ENCODE data around the gene CTXND2.
A peak's percentile ranks its signal among the peaks of the same experiment; 100 is the strongest.
"Not testable (repeated sequence)": the region's sequence is repeated elsewhere in the genome, so short reads cannot be mapped to it uniquely, and the experiment has no call there.

CTXND2 gene
- total RNA-seq: 0 reads per million in 4 donors

DNA sequence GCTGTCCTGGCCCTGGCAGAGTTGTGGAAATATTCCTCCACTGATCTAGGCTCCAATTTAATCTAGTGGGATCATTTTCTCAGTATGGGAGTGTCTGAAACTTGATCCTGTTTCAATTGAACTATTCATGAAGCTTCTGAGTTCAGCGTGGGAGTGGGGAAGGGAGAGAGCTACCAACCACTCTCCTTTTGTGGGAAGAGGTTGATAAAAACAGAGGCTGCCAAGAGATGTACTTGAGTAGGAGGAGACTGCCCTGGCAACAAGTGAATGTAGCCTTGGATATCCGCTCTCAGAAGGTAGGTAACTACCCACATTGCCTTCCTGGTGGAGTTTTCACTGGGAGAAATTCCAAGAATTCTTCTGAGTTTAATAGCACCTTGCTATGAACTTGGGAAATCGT, at the start of gene CTXND2:
Gene CTXND2 (plus strand): TSS at position 119 of the 400 bp plus-strand sequence. CDS start 25,179 bp downstream, outside the sequence.
- no peak for DNase-seq

DNA sequence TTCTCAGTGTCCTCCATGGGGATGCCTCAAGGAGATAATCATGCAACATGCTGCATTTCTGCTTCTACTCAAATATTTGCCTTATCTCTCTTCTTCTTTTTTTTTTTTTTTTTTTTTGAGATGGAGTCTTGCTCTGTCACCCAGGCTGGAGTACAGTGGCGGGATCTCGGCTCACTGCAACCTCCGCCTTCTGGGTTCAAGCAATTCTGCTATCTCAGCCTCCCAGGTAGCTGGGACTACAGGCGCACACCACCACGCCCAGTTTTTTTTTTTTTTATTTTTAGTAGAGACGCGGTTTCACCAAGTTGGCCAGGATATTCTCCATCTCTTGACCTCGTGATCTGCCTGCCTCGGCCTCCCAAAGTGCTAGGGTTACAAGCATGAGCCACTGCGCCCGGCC, 46.1 kb upstream of the CTXND2 start:
- not testable (repeated sequence) for DNase-seq

DNA sequence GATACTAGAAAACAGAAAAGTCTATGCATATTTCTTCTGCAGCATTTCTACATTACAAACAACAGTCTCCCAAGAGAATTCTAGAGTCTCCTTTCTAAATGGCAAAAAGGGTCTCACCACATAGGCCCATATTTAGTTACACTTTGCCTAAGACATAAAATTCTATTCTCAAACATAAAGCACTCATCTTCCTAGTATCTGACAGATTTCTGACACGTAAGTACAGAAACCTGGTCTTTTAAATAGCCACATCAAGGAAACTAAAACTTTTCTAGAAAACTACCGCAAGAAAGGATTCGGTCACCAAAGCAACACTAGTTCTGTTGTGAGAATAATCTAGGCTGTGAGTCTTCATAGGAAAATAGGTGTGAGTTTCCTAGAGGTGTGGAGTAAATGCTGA, 45.3 kb upstream of the CTXND2 start:
- DNase-seq: peak in 1 of 5 donors; percentile 45

DNA sequence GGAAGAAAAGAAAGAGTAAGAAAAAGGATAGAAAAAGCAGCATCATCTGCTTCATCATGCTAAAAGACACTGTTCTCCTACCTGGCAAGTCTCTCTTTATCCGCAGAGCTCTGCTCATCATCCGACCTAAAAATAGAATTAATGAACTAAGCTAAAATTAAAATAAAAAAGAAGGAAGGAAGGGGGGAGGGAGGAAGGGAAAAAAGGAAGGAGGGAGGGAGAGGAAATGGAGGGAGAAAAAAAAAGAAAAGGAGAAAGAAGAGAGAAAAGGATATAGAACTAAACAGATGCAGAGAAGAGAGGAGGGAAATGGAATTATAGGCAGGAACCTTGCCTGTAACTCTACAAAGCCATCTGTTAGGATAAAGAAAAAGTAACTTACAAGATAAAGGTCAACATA, 44.6 kb upstream of the CTXND2 start:
- DNase-seq: no peak

DNA sequence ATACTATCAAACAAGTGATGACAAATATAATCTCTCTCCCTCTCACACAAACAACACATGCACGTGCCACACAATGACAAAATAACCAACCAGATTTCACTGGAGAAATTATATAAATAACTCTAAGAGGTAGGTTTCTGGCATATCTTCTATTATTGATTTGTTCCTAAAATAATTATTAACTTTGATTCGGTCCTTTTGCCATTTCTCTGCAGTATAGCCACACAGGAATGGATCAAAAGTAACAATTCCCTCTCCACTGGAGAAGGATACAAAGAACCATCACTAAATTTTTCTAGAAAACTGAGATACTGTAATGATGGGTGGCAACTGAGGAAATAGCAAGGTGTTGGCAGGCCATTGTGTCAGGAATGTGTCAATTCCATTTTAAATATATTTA, 44.0 kb upstream of the CTXND2 start:
- DNase-seq: no peak

DNA sequence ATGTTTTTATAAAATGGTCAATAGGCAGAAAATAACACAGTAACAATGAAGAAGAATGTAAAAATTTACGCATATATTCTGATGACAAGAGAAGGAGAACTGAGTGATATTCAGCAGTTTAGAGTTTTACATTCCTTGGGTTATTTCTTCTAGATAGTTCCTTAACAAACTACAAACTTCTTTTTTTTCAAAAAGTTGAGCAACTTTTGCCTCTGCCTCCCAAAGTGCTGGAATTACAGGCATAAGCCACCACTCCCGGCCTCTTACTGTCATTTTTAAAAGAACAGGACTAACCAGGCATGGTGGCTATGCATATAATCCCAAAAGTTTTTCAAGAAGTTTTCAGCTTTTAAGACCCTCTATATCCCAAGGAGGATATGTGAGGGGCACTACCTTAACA, 43.5 kb upstream of the CTXND2 start:
- no peak for DNase-seq

DNA sequence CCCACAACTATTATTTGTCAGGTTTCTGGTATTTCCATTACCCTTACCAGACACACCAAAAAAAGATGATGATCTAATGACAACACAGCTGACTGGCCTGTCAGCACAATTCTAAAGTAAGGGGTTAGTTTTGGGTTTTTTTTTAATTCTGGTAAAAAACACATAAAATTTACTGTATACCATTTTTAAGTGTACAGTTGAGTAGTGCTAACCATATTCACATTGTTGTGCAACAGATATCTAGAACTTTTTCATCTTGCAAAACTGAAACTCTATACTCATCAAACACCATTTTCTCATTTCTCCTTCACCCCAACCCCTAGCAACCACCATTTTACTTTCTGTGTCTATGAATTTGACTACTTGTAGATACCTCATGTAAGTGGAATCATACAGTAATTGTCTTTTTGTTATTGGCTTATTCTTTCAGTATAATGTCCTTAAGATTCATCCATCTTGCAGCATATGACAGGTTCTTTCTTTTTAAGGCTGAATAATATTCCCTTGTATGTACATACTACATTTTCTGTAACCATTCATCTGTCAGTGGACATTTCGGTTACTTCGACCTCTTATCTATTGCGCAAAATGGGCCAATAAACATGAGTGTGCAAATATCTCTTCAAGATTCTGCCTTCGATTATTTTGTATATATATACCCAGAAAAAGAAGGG, 40.3 kb upstream of the CTXND2 start:
- peak in 1 of 5 donors; percentile 13 for DNase-seq

DNA sequence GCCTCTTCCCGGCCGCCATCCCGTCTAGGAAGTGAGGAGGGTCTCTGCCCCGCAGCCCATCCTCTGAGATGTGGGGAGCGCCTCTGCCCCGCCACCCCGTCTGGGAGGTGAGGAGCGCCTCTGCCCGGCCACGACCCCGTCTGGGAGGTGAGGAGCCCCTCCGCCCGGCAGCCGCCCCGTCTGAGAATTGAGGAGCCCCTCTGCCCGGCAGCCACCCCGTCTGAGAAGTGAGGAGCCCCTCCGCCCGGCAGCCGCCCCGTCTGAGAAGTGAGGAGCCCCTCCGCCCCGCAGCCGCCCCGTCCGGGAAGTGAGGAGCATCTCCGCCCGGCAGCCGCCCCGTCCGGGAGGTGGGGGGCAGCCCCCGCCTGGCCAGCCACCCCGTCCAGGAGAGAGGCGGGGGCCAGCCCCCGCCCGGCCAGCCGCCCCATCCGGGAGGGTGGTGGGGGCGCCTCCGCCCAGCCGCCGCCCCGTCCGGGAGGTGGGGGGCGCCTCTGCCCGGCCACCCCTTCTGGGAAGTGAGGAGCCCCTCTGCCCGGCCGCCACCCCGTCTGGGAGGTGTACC, 36.1 kb upstream of the CTXND2 start:
- DNase-seq: not testable (repeated sequence)

DNA sequence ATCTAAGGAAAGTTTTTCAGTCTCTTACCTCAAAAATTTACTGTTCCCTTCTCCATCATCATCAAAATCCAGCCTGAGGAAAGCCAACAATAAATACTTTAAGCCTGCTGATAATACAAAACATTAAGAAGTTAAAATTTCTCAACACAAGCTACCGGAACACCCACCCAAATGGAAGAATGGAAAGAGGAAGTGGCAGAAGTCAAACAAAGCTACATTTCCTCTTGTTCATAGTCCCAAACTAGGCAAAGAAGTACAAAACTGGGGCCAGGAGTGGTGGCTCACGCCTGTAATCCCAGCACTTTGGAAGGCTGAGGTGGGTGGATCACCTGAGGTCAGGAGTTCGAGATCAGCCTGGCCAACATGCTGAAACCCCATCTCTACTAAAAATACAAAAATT, 34.2 kb upstream of the CTXND2 start:
- not testable (repeated sequence) for DNase-seq

DNA sequence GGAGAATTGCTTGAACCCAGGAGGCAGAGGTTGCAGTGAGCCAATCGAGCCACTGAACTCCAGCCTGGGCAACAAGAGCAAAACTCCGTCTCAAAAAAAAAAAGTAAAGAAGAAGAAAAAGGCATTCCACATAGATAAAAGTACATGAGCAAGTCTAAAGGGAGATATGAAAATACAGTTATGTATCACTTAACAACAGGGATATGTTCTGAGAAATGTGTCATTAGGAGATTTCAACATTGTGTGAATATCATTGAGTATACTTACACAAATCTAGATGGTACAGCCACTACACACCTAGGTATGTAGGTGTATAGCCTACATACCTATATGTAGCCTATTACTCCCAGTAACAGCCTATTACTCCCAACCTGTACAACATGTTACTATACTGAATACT, 23.2 kb upstream of the CTXND2 start:
- no peak for DNase-seq

DNA sequence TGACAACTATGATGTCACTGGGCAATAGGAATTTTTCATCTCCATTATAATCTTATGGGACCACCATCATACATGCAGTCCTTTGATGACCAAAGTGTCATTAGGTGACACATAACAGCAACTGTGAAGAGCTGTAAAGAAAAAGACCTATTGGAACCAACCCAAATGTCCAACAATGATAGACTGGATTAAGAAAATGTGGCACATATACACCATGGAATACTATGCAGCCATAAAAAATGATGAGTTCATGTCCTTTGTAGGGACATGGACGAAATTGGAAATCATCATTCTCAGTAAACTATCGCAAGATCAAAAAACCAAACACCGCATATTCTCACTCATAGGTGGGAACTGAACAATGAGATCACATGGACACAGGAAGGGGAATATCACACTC, 22.7 kb upstream of the CTXND2 start:
- DNase-seq: not testable (repeated sequence)

DNA sequence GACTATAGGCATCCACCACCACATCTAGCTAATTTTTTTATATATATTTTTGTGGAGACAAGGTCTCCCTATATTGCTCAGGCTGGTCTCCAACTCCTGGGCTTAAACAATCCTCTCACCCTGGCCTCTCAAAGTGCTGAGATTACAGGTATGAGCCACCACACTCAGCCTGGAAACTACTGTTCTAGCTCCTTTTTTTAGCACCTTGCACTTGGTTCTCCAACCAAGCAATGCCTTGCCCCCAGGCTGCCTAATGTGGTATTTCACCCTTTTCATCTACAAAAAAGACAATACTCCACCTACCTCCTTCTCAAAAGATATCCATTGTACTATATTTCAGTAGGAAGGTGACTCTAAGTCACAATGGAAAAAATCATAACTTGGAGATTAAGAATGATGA, 17.3 kb upstream of the CTXND2 start:
- DNase-seq: peak in 1 of 5 donors; percentile 5

DNA sequence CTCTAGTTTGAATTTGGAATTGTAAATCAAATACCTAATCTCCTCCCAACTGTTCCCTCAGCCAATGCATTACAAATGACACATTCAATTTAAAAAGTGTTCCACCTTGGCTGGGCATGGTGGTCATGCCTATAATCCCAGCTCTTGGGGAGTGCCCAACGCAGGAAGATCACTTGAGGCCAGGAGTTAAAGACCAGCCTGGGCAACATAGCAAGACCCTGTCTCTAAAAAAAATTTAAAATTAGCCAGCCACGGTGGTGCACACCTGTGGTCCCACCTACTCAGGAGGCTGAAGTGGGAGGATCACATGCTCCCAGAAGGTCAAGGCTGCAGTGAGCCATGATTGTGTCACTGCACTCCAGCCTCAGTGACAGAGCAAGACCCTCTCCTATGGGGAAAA, 14.4 kb upstream of the CTXND2 start:
- DNase-seq: no peak

DNA sequence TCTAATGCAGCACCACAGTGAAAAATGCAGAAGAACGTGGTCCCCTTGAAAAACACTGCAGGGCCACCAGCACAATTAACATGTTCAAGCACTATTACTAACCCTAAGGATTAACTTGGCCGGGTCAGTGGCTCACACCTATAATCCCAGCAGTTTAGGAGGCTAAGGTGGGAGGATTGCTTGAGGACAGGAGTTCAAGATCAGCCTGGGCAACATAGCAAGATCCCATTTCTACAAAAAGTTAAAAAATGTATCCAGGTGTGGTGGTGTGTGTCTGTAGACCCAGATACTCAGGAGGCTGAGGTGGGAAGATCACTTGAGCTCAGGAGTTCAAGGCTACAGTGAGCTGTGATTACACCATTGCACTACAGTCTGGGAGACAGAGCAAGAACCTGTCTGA, 13.4 kb upstream of the CTXND2 start:
- DNase-seq: no peak

DNA sequence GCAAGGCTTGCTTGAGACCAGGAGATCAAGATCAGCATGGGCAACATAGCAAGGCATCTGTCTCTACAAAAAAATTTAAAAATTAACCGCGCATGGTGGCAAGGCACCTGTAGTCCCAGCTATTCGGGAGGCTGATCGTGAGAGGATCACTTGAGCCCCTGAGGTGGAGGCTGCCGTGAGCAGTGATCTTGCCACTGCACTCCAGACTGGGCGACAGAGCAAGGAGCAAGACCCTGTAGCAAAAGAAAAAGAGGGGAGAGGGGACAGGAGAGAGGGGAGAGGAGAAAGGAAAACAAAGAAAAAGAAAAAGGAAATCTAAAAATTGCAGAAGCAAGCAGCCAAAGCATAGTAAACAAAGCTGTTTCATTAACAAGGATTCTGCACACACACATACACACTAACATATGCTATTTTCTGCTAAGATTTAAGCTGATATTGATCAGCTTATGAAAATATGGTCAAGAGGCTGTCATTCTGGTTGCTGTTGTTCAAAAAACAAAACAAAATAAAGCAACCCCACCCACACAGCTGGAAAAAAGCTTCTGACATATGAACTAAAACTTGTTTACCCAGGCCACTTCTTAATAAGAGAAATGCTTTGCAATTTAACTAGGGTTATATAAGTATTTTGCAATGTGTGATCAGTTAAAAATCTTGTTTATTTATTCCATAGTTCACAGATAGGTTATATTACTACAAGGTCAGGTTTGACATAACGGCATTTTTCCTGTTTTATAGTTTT, 12.3 kb upstream of the CTXND2 start:
- peak in 1 of 5 donors; percentile 8 for DNase-seq

DNA sequence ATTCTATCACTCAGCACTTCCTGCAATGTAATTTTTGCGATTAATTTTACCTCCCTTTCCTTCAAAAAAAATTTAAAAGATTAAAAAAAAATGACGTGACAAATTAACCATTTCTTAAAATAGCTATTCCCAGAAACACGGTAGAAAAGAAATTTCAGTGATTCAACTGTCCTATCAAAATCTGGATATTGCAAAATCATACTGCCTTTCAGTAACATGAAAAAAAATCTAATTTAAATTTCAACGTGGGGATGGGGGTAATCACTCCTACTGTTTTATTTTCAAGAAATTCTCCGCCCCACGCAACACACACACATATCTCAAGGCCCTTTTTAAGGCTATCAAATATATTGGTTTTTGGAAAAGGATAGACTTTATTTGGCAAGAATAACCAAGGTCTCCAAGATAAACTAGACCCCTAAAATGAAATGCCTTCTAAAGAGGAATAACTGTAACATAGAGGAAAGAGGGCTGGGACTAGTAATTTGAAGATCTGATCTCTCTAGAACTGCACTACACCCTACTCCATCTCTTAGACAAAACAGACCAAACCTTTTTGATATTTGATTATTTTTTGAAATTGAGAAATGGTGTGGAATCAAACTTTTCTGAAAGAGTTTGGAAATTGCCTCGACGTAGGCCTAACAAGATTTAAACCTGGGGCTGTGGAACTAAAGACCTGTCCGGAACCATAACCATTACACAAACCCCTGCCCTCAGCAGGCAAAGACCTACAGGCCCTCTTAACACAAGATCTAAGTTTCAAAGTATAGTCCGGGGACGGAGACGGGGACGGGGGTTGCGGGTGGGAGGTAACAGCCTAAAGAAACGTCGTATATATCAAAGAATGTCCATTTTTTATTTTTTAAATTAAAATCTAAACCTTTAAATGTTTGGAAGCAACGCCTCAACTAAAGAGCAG, 11.5 kb upstream of the CTXND2 start:
- no peak for DNase-seq

DNA sequence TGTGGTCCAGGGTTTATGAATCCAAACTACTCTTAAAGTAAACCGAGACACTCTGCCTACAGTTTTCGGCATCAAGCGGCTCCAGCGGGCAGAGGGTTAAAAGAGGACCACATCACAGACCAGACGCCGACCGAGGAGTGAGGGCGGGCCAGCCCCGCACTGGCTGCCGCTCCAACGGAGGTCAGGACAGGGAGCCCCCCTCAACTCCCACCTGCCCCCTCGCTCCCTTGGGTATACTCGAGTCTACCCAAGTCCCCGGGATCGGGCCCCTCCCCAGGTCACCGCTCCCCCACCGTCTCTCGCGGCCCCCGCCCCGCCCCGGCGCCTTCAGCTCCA, 10.8 kb upstream of the CTXND2 start:
- DNase-seq: no peak

DNA sequence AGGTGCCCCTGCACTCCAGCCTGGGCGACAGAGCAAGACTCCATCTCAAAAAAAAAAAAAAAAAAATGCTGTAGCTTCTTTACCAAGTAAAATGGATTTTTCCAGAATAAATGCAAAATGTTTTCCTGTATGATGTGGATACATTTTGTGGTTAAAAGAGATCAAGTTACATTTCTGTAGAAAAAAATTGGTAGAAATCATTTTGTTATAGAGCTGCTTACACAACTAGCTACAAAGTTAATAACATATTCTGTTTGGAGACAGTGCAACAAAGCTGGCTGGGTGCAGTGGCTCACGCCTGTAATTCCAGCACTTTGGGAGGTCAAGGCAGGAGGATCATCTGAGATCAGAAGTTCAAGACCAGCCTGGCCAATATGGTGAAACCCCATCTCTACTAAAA, 8.0 kb upstream of the CTXND2 start:
- not testable (repeated sequence) for DNase-seq

DNA sequence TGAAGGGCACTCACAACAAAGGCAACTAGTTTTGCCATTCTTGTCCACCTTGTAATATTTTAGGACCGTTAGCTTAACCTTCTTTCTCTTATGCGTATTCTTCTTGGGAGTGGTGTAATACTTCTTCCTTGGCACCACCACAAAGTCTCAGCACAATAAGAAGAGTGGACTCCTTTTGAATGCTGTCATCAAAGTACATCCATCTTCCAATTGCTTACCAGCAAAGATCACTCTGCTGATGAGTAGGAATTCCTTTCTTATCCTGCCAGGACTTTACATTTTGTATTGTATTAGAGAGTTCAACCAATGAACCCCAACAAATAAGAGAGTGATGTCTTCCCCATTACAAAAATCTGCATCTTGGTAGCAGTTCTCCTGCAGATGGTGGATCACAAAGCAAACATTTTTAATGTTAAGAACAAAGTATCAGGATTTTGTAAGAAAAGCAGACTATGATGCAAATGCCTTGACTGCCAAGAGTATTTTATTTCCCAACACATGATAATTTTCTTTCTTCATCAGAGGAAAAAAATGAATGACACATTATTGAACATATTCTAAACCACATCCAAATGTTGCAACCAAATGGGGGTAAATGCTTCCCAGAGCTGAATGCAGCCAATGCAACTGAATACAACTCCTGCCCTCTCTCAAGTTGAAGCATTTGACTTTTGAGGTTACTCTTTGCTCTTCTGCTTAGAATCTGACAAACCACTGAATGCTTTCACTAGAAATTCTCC, 5.4 kb upstream of the CTXND2 start:
- DNase-seq: no peak

DNA sequence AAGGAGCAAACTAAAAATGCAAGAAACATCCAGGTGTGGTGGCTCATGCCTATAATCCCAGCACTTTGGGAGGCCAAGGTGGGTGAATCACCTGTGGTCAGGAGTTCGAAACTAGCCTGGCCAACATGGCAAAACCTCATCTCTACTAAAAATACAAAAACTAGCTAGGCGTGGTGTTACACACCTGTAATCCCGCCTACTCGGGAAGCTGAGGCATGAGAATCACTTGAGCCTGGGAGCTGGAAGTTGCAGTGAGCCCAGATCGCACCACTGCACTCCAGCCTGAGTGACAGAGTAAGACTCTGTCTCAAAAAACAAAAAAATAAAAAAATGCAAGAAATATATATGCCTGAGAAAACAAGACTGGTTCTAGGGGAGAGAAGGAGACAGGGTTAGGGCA, 3.8 kb upstream of the CTXND2 start:
- not testable (repeated sequence) for DNase-seq

DNA sequence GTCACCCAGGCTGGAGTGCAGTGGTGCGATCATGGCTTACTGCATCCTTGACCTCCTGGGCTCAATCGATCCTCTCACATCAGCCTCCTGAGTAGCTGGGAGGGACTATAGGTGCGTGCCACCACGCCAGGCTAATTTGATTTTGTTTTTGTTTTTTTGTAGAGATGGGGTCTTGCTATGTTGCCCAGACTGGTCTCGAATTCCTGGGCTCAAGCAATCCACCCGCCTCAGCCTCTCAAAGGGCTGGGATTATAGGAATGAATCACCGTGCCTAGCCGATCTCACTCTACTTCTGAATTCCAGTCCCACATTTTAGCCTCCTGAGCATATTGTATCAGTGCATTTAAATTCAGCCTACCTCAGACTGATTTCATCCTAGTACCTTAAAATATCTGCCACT, 1.8 kb downstream of the CTXND2 start:
- DNase-seq: no peak

DNA sequence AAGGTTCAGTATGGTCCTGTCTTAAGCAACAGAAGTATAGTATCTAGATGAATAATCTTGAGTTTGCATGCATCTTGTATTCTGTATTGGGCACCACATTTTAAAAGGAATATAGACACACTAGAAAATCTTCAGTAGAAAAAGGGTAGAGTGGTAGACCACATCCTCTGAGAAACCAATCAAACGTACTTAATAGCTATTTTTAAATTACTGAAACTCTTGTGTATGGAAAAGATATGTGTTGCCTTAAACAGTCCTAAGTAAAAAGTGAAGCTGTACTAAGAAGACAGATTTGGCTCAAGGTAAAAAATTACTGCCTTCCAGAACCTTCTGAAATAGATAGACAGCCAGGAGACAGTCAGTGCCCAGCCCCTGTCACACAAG, 3.1 kb downstream of the CTXND2 start:
- DNase-seq: peak in 1 of 5 donors; percentile 48
